Measurements from ENCODE around the gene ELOVL5.
"Not testable (repeated sequence)": the region's sequence is repeated elsewhere in the genome, so short reads cannot be mapped to it uniquely, and the experiment has no call there.

Gene ELOVL5

DNA sequence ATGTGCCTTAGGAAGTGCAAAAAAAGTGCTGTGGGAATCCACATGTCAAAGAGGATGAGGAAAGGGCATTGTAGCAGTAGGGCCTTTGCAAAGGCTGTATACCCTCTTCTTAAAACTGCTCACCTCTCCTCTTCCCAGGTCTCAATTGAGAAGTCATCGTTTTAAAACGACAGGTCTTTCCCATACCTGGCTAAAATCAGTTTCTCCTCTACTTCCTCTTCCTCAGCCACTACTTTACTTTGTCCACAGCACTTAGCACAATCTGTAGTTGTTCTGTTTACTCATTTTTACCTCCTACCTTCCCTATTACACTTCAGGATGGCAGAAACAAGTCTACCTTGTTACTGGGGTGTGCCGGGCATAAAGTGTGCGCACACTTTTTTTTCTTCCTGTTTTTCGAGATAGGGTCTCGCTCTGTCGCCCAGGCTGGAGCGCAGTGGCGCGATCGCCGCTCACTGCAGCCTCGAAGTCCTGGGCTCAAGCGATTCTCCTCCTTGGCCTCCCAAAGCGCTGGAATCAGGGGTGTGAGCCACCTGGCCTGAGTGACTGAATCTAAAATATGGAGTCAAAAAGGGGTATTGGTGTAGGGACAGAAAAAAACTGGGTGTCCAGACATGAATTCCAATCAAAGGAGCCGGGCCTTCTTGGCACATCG is 9.8 kb upstream of the ELOVL5 start:
- DNase-seq = no peak

DNA sequence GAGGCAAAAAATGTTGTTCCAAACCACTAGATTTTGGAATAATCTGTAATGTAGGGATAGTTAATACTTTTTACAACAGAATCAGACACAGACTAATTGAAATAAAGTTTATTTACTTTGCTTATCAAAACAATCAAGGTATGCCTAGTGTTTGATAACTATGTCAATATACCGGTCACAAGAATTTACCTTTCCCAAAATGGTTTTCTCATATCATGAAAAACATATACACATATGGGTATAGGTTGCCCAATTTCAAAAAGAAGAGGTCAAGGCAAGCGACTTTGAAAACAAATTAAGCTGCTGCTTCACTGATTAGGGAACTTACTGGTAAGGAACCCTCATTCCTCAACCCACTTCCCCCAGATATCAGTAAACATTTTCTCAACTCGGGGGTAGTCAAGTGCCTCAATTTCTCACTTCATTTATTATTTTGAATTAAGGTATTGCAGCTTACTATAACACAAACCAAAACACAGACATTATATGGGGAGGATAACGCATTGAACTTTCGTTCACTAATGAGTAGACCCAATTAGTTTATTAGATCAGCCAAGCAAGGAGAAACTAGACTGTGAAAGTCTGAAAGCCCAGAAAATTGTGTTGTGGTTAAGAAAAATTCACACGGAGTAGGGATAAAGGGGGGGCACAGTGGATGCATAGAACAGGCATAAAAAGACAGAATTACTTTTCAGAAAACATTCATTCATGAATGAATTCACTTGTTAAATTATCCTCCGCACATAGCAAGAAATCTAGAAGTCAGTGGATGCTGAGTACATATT is 9.0 kb upstream of the ELOVL5 start:
- no peak for DNase-seq

DNA sequence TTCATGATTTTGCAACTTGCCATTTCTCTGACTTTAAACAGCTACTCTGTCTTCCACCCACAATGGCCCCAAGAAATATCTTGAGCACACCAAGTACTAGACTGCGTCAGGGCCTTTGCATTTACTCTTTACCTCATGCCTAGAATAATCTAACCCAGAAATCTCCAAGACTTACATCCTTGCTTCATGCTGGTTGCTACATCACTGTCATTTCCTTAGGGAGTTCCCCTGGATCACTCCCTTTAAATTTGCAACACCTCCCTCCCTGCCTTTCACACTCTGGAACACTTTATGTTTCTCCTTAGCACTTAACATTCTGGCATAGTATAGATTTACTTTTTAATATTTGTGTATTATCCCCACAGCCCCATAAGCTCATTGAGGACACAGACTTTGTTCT is 4.9 kb upstream of the ELOVL5 start:
- DNase-seq = no peak

DNA sequence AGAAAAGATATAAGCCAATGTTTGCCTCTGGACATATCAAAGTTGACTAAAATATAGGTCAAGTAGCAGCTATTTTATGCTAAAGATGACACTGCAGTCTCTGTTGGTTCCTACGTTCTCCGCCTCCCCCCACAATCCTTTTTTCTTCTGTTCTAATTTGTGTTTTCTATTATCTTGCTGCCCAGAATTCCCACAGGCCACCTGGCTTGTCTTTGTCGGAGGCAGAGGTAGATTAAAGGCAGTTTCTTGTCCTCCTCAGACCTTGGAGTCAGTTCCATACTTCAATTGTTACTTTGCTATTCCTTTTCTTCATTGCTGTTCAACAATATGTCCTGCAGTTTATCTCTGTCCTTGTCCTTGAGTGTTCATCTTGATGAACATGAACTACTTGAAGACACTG is 3.6 kb upstream of the ELOVL5 start:
- DNase-seq = no peak

DNA sequence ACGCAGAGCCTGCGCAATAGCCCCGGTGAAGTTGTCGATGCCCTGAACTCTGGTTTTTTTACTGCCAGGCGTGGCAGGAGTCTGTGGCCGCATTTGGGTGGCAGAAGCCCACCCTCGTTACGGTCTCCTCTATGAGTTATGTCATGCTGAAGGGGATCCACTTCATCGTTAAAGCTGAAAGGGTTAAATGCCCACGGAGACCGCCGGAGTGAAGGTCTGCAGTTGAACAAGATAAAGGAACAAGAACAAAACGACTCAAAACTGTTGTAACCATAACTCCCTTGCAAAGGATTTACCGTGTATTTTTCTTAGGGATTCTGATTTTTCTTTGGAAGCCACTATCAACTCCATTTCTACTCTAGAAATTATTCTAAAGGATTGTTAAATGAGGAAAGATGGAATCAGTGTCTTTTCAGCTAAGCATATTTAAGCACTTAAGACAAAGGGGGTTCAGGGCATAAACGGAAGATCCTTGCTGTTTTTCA is 501 bp upstream of the ELOVL5 start:
- DNase-seq = no peak

DNA sequence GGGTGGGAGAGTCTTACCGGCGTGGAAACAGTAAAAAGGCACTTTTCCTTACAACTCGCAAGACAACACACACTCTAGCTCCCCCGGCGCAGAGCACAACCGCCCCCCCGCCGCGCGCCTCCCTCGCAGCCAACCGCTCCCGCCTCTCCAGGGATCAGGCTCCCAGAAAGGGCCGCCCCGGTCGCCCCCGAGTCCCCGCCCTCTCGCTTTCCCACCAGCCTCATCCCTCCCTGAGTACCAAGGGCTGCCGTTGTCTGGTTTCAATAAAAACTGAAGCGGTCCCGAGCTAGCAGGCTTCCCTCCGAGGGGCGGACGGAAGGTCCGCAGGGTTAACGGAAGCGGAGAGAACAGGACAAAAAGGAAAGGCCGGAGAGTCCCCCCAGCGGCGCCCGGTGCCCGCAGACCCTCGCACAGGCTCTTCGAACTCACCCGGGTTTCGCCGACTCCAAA is 804 bp downstream of the ELOVL5 start:
- peak; percentile 29 for DNase-seq

DNA sequence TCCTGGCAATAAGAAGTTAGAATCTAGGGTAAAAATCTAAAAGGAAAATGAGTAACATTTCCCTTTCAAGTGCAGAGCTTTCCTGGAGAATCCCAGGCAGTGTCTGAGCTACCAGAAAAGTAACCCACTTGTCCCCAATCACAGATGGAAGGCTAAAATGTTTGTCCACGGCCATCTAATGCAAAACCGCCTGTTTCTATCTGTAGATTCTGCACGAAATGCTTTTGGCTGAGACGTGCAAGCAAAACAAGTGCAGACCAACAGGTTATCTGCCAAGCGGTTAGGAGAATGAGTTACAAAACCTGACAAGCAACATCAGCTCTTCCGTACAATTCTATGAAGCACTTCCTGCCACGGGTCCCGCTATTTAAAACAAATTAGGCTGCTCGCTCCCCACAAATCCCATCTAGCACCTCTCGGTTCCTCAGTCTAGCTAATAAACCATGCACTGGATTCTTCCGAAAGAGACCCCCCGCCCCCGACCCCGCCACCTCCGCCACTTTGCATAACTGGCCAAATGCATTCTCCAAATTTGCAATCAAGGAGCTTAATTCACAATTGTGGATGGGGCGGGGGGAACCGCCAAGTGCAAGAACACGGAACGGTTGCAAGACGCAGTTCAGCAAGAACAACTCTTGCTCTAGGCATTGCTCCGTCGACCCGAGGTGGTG is 1.4 kb downstream of the ELOVL5 start:
- no peak for DNase-seq

DNA sequence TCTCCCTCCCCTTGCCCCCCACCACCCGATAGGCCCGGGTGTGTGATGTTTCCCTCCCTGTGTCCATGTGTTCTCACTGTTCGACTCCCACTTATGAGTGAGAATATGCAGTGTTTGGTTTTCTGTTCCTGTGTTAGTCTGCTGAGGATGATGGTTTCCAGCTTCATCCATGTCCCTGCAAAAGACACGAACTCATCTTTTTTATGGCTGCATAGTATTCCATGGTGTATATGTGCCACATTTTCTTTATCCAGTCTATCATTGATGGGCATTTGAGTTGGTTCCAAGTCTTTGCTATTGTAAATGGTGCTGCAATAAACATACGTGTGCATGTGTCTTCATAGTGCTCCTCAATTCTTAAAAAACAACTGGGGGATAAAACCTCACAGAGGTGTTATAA is 2.7 kb downstream of the ELOVL5 start:
- DNase-seq = not testable (repeated sequence)

DNA sequence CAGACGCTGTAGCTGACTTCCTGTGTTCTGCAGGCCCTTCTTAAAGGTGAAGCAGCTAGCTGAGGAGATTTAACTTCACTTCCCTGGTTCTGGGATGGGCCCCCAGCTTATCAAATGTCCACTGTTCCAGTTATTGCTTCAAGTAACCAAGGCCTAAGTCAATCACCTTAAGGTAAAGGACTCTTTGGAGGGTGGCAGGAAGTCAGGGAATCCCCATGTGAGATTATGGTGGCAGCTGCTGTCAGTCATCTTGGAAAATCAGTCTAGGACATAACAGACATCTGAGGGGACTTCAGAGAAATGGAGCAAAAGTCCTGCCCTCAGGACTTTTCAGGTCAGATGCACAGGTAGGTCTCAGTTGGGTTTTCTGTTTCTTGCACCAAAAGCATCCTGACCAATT is 3.8 kb downstream of the ELOVL5 start:
- DNase-seq = no peak

DNA sequence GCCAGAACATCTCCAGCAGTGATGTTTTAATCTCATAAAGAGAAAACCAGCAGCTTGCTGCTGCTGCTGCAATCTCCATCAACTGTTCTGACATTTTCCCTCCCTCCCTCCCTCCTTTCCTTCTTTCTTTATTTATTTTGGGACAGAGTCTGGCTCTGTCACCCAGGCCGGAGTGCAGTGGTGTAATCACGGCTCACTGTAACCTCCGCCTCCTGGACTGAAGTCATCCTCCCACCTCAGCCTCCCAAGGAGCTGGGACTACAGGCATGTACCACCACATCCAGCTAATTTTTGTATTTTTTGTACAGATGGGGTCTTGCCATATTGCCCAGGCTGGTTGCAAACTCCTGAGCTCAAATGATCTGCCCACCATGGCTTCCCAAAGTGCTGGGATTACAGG is 5.7 kb downstream of the ELOVL5 start:
- no peak for DNase-seq

DNA sequence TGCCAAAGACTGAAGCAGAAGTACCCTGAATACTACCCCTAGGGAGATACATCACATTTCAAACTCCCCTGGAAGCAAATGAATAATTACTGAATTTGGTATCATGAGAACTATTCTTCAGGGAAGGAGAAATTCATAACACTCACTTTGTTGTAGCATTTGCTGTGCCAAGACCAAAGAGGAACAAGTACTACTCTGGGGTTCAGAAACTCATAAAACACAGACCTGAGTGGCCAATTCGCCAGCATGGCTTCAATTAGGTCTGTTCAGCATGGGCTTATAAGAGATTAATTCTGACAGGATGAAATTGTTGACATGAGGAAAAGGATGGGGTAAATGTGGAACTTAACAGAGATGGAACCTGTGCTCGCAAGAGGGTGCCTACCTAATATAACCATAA is 6.5 kb downstream of the ELOVL5 start:
- no peak for DNase-seq

DNA sequence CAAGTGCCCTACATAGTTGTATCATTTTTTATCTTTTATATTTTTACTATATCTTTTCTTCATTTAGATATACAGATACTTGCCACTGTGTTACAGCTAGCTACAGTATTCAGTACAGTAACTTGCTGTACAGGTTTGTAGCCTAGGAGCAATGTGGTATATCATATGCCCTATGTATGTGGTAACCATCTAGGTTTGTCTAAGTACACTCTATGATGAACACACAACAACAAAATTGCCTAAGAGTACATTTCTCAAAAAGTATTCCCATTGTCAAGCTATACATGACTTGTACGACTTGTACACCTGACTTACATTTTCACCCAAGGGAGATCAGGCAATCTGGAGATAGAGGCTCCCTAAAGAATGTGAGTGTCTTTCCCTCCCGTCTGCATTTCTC is 8.2 kb downstream of the ELOVL5 start:
- DNase-seq = no peak

DNA sequence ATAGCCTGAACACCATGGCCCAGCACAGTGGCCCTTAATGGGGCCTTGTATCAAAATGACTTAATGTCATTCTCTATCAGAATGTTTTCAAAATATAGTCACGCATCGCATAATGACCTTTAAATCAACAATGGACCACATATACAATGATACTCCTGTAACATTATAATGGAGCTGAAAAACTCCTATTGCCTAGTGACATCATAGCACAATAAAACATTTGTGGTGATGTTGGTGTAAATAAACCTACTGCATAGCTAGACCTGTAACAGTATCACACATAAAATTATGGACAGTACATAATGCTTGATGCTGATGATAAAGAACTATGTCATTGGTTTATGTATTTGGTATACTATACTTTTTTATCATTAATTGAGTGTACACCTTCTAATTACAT is 9.3 kb downstream of the ELOVL5 start:
- no peak for DNase-seq

DNA sequence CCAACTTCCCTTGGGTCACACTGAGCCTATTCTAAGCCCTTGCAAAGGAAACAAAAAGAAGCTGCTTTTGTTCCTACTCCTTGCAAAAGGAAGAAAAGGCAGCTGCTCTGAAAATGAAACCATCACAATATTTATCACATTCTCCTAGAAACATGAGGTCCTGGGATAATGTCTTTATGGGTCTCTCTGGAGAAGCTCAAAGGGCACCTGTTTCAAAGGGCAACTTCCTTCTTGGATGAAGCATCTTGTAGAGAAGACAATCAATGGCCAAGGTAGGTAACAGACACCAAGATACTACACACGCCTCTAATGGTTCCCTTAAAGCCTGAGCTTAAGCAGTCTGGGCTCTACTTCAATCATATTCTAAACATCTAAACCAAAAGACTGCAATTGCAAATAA is 10.4 kb downstream of the ELOVL5 start:
- DNase-seq = no peak

DNA sequence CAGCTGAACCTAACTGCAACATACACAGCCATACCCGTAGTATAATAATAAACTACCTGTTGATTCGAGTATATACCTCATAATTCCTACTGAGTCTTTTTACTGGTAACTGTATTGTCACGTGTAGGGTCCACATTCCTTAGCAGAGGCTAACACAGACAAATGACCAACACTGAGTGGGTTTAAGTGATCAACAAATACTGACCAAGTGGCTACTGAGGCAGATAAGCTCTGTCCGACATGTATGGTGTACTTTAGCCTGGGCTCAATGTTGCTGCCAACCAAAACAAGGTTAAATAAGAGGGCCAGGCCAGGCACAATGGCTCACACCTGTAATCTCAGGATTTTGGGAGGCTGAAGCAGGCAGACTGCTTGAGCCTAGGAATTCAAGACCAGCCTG is 12.7 kb downstream of the ELOVL5 start:
- no peak for DNase-seq

DNA sequence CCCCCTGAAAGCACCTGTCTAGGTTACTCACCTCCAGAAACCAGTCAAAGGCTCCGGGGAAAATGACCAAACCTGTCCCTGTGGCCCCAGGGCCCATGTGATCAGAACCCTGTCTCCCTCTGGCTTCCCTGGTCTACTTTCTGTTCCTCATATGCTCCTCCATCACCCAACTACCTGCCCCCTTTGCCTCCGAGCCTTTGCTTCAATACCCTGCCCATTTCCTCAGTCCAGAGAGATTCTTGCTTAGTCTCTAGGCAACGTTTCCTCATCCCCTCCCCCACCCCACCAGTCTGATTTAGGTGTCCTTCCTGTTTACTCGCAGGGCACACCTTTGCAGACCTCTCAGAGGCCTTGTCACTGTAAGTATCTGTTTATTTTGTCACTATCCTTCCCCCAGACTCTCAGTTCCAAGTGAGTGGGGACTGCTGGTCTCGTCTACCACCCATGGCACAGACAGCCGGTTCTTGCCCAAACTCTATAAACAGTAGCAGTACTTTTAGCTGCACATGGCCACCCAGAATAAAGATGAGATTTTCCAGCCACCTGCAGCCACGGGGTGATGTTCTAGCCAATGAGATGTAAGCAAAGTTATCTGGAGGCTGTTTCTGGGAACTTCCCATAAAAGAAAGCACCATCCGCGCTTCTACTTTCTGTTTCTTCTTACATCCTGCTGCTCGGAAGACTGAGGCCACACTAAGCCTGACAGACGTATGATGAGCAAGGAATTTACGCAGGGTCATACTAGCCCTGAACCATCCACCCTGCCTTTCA is 13.3 kb downstream of the ELOVL5 start:
- DNase-seq = no peak

DNA sequence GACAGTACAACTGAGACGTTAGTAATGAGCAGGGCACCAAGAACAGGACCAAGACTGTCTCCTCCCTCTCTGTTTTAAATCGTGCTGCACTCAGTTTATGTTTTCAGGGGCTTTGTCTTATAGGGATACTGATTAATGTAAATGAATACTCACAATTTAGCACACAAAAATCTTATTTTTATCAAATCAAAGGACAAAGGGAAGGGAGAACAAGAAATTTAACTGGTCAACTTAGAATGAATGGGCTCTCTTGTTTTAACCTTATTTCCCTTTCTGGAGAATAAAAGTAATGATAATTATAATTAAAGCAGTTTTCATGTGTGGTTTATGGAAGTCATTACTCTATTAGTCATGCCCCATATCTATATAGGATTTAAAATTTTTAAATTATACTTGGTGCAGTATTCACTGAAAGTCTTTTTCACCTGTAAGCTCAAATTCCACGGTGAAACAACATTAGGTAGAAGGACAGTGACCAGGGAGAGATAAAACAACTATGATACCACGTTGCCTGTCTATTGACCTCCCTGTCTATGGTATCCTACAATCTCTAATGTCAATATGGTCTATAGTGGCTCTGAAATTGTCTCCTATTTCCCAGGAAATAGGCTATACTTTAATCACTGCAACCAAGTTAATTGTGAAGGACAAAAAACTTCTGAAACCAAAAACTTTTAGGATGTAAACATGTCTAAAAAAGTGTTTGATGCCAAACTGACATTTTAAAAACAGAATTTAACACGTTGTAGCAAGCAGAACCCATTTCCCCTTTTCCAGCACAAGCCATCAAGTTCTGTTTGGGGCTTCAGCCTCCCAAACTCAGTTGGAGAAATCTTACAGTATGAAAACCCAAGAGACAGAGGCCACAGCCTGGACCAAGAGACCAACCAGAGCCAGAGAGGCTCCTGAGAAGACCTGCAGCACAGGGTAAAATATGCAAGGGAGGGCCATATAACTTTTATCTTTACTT is 15.0 kb downstream of the ELOVL5 start:
- DNase-seq = no peak

DNA sequence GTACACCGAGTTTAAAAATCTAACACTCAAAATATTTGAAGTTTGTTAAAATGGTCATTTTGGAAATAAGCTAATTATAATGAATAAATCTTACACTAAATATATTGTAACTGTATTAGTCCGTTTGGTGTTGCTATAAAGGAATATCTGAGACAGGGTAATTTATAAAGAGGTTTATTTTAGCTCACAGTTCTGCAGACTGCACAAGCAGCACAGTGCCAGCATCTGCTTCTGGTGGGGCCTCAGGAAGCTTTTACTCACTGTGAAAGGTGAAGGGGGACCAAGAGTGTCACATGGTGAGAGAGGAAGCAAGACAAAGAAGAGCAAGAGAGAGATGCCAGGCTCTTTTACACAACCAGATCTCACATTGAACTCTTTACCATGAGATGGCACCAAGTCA is 17.1 kb downstream of the ELOVL5 start:
- no peak for DNase-seq

DNA sequence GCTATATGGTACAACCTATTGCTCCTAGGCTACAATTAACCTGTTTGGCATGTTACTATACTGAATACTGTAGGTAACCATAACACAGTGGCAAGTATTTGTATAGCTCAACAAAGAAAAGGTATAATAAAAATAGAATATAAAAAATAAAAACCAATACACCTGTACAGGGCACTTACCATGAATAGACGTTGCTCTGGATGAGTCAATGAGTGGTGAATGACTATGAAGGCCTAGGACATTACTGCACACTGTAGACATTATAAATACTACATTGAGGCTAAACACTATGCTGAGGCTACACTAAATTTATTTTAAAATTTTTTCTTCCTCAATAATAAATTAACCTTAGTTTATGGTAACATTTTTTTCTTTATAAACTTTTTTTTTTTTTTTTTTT is 18.6 kb downstream of the ELOVL5 start:
- no peak for DNase-seq

DNA sequence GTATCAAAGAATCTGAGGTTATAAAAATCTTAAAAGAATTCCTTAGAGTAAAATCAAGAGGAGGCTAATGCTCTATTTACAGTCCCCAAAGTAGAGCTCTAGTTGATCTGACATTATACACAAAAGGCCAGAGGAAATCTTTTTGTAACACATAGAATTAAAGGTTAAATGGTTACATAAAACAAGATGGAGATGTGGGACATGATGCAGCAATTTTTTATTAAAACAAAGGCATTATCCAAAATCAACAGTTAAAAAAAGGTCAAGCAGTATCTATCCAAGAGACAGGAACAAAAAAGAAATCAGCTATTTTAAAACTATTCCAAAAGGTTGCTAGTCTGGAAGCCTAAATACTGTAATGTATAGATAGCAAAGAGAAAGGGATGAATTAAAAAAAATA is 20.4 kb downstream of the ELOVL5 start:
- no peak for DNase-seq

DNA sequence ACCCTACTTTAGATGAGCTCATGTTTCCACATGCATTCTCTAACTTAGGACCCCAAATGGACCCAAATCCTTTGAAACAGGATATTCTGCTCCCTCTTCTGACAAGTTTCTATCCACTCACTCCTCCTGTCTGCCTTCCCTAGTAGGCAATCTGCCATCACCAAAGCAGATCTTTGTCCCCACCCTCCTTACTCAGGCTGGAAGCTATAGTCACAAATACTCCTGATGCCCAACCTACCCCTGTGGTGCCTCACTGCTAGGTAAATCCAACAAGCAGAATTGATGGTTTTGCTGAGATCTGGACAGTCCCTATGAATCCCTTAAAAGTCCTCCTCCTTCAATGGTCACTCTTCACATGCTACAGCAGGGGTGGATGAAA is 21.7 kb downstream of the ELOVL5 start:
- DNase-seq = no peak

DNA sequence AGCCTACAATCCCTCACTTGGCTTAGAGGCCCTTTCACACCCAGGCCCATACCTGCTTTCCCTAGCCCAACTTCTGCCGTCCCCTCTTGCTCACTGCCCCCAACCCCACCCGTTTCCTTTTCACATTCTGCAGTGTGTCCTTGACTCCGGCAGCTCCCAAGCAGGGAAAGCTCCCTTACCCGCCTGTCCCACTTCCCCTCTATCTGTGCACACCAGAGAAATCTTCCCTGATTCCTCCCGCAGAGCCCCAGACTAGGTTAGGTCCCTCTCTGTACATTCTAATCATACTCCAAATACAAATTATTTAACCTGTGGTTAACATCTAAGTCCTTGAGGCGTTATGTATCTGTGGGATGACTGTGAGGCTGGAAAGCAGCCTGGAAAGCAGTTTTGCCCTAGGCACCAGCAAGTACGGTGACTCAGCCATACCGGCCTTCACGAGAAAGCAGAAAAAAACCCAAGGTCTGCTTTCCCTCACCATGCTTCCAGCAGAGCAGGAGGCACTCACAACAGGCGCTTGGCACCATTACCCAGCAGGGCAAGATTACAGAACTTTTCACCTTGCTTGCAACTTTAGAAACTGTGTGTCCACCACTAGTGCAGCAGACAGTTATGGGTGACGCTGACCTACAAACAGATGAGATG is 22.3 kb downstream of the ELOVL5 start:
- no peak for DNase-seq

All from NCI-H774 (cell line).